Measurements from ENCODE around the gene SLC17A1. TPM values are rescaled to one million over a fixed set of nuclear protein-coding genes. Genes with fewer than 3 reads are reported as not detected.

The SLC17A1 gene
- total RNA-seq, 2 donors from 2014 or later: not detected

DNA sequence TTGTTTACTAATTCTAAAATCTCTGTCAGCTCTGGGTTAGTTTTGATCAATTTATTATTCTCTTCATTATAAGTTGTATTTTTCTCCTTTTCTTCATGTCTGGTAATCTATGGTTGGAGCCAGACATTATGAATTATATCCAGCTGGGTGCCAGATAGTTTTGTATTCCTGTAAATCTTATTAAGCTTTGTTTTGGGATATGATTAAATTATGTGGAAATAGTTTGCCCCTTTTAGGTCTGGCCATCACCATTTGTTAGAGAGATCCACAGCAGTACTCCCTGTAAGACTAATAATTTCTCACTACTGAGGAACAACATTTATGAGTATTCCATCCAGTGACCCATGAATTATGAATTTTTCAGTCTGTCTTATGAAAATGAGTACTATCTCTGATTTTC lies 20.9 kb upstream of the SLC17A1 start:
- Mint-ChIP-seq H3K9me3 (no peaks in the 10 kb centered on the region), H3K27ac (no peak overlapping the region), H3K4me3 (no peak overlapping the region), H3K36me3 (no peaks in the 10 kb centered on the region), H3K4me1 (ENCODE audit: low read depth in 2 of 2) (peaks cover 3 to 6% of the 10 kb centered on the region in 2 donors), H3K27me3 (peaks cover under 1 to 9% of the 10 kb centered on the region in 2 donors)
- DNase-seq (ENCODE audit: low spot score) (no peak), ATAC-seq (no peak)

DNA sequence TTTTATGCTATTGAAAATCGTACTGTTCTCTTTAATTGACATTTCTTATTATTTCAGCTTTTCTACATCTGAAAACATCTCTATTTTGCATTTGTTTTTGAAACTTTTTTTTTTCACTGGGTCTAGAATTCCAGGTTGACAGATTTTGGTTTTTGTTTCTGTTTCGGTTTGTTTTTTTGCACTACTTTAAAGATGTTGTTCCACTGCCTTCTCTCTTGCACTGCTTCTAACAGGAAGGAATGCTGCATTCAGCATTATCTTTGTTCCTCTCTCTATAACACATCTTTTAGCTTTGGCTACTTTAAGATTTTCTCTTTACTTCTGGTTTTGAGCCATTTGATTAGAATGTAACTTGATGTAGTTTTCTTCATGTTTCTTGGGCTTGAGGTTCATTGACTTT lies 20.1 kb upstream of the SLC17A1 start:
- peaks cover 3 to 6% of the 10 kb centered on the region in 2 donors for H3K4me1 Mint-ChIP-seq (ENCODE audit: low read depth in 2 of 2)
- no peak overlapping the region for H3K4me3 Mint-ChIP-seq
- no peaks in the 10 kb centered on the region for H3K9me3 Mint-ChIP-seq
- H3K27ac Mint-ChIP-seq: no peak overlapping the region
- H3K27me3 Mint-ChIP-seq: peaks cover 4 to 12% of the 10 kb centered on the region in 2 donors
- no peak for ATAC-seq
- no peaks in the 10 kb centered on the region for H3K36me3 Mint-ChIP-seq
- DNase-seq (ENCODE audit: low spot score): no peak

- H3K4me3 Mint-ChIP-seq: no peak overlapping the region
- no peak overlapping the region for H3K27ac Mint-ChIP-seq
- H3K4me1 Mint-ChIP-seq (ENCODE audit: low read depth in 2 of 2): no peaks in the 10 kb centered on the region
- H3K27me3 Mint-ChIP-seq: peaks cover 16 to 19% of the 10 kb centered on the region in 2 donors
- no peak for ATAC-seq
- H3K36me3 Mint-ChIP-seq: no peaks in the 10 kb centered on the region
- H3K9me3 Mint-ChIP-seq: no peaks in the 10 kb centered on the region
- no peak for DNase-seq (ENCODE audit: low spot score)
Observed at GRCh38 chr6:25844518-25844917, 12.7 kb upstream of the SLC17A1 start.

GRCh38 chr6:25842526-25842925 lies 10.7 kb upstream of the SLC17A1 start:
- Mint-ChIP-seq H3K4me1 (ENCODE audit: low read depth in 2 of 2) (no peaks in the 10 kb centered on the region), H3K9me3 (no peaks in the 10 kb centered on the region), H3K27me3 (peaks cover 15 to 19% of the 10 kb centered on the region in 2 donors), H3K36me3 (no peaks in the 10 kb centered on the region), H3K27ac (no peak overlapping the region), H3K4me3 (no peak overlapping the region)
- DNase-seq (ENCODE audit: low spot score) (no peak), ATAC-seq (peak in 1 of 2 donors; percentile 52)

DNA sequence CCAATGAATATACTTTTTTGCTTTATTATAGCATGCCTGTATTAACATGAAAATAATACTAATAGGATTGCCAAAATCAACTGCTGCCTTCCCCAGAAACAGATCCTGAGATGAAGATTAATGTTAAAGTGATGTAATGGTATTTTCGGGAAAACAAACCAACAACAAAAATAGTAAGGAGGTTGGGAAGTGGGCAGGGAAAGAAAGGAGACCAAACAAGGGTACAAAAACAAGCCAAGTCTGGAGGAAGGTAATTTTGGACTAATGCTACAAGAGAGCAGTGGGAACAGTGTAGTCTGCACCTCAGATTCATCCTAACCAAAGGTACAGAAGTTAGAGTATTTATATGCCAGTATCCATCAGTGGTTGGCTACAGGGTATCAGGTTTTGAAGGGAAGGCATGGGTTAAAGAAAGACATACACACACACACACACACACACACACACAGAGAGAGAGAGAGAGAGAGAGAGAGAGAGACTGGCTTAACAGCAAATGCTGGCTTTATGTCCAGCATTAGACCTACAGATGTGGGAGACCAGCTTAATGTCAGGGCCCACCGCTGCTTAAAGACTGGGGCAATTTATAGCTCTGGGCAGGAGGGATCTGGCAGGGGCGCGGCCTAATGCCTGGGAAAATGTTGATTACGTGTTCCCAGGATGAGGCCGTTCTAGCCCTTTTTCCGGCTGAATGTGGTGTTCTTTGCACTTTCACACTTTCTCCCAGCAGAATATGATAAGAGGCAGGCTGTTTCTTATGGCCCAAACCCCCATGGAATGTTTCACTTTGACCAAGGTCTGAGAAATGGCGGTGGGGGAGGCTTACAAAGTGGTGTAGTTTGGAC lies 3.8 kb upstream of the SLC17A1 start:
- ATAC-seq: no peak
- no peaks in the 10 kb centered on the region for H3K9me3 Mint-ChIP-seq
- H3K27me3 Mint-ChIP-seq: peaks cover 18 to 27% of the 10 kb centered on the region in 2 donors
- H3K36me3 Mint-ChIP-seq: no peaks in the 10 kb centered on the region
- no peak overlapping the region for H3K27ac Mint-ChIP-seq
- DNase-seq (ENCODE audit: low spot score): no peak
- no peaks in the 10 kb centered on the region for H3K4me1 Mint-ChIP-seq (ENCODE audit: low read depth in 2 of 2)
- H3K4me3 Mint-ChIP-seq: no peak overlapping the region

DNA sequence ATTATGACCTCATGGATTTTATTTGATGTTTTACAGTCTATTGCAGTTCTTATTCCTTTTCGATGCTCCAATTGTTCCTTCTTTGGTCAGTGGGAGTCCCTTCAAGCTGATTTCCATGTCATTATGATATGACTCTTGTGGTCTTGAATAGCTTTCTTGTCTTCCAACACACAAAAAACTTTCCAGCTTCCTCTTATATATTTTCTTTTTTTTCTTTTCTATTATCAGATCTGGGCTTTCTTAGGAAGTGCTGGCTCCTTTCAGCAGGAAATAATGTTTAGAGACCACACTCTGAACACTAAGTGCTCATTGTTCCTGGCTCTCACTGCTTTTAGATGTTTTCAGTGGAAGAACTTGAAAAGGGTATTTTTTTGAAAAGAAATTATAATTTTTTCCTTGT lies 3.1 kb upstream of the SLC17A1 start:
- Mint-ChIP-seq H3K4me1 (ENCODE audit: low read depth in 2 of 2) (no peaks in the 10 kb centered on the region), H3K27ac (no peak overlapping the region), H3K36me3 (no peaks in the 10 kb centered on the region), H3K4me3 (no peak overlapping the region), H3K9me3 (no peaks in the 10 kb centered on the region), H3K27me3 (peaks cover 17 to 20% of the 10 kb centered on the region in 2 donors)
- DNase-seq (ENCODE audit: low spot score) (no peak), ATAC-seq (no peak)

DNA sequence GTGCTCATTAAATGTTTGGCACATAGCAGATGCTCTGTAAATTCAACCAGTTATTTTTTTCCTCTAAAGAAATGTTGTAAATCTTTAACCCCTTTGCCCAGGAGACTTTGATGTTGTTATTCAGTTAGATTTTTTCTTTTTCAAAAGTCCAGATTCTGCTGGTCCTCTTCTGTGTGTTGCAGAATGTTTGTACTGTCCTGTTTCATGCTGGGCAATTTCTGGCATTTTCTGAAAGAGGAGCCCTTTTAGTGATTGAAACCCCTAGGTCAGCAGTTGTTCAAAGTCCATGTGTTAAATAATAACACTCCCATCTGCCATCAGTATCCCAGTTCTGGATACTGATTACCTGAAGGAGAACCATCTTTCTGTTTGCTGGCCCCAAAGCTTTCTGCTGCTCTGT lies 1.3 kb upstream of the SLC17A1 start:
- H3K9me3 Mint-ChIP-seq: no peaks in the 10 kb centered on the region
- H3K36me3 Mint-ChIP-seq: no peaks in the 10 kb centered on the region
- H3K27ac Mint-ChIP-seq: no peak overlapping the region
- H3K4me3 Mint-ChIP-seq: no peak overlapping the region
- DNase-seq (ENCODE audit: low spot score) (no peak), ATAC-seq (no peak)
- no peaks in the 10 kb centered on the region for H3K4me1 Mint-ChIP-seq (ENCODE audit: low read depth in 2 of 2)
- peaks cover 17% of the 10 kb centered on the region in 2 donors for H3K27me3 Mint-ChIP-seq

DNA sequence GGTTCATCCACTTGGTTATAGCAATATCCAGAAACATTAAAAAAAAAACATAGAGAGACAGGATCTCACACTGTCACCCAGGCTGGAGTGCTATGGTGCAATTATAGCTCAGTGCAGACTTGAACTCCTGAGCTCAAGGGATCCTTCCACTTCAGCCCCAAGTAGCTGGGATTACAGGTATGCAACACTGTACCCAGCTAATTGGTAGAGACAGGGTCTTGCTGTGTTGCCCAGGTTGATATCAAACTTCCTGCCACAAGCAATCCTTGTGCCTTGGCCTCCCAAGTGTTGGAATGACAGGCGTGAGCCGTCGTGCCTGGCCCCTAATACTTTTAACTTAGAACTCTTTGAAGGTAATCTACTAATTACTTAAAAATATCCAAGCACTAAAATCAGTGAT lies 818 bp upstream of the SLC17A1 start:
- no peaks in the 10 kb centered on the region for H3K4me1 Mint-ChIP-seq (ENCODE audit: low read depth in 2 of 2)
- ATAC-seq (no peak), DNase-seq (ENCODE audit: low spot score) (no peak)
- H3K9me3 Mint-ChIP-seq: no peaks in the 10 kb centered on the region
- no peak overlapping the region for H3K27ac Mint-ChIP-seq
- H3K4me3 Mint-ChIP-seq: no peak overlapping the region
- peaks cover 19 to 21% of the 10 kb centered on the region in 2 donors for H3K27me3 Mint-ChIP-seq
- H3K36me3 Mint-ChIP-seq: no peaks in the 10 kb centered on the region

DNA sequence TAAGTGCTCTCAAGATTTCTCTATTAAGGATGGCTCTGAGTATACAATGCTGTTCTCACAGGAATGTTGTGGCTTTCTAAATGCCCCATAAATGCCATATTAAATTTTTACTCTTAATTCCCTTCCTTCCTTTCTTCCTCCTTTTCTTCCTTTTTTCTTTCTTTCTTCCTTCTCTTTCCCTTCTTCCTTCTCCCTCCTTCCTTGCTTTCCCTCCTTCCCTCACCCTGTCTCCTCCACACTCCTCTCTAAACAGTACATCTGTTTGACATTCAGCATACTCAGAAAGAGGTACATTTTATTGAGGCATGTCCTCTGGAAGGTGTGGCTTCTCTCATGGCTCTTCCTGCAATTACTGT lies 433 bp upstream of the SLC17A1 start:
- no peak overlapping the region for H3K27ac Mint-ChIP-seq
- H3K9me3 Mint-ChIP-seq: no peaks in the 10 kb centered on the region
- no peak overlapping the region for H3K4me3 Mint-ChIP-seq
- H3K36me3 Mint-ChIP-seq: no peaks in the 10 kb centered on the region
- H3K4me1 Mint-ChIP-seq (ENCODE audit: low read depth in 2 of 2): no peaks in the 10 kb centered on the region
- ATAC-seq: no peak
- DNase-seq (ENCODE audit: low spot score): no peak
- peaks cover 22 to 24% of the 10 kb centered on the region in 2 donors for H3K27me3 Mint-ChIP-seq

- H3K27me3 Mint-ChIP-seq: peaks cover 29 to 34% of the 10 kb centered on the region in 2 donors
- no peaks in the 10 kb centered on the region for H3K9me3 Mint-ChIP-seq
Observed at GRCh38 chr6:25830458-25830857, 1.4 kb downstream of the SLC17A1 start.

GRCh38 chr6:25829375-25829774 lies 2.5 kb downstream of the SLC17A1 start:
- no peak overlapping the region for H3K4me3 Mint-ChIP-seq
- no peak for DNase-seq (ENCODE audit: low spot score)
- H3K27ac Mint-ChIP-seq: no peak overlapping the region
- H3K9me3 Mint-ChIP-seq: no peaks in the 10 kb centered on the region
- peaks cover 11% of the 10 kb centered on the region for H3K36me3 Mint-ChIP-seq
- ATAC-seq: peak; percentile 32 to 84
- H3K27me3 Mint-ChIP-seq: peaks cover 31 to 37% of the 10 kb centered on the region in 2 donors
- H3K4me1 Mint-ChIP-seq (ENCODE audit: low read depth in 2 of 2): no peaks in the 10 kb centered on the region

More at GRCh38 chr6:25830458-25830857, 1.4 kb downstream of the SLC17A1 start:
- DNase-seq (ENCODE audit: low spot score): no peak
- no peak overlapping the region for H3K4me3 Mint-ChIP-seq
- H3K27ac Mint-ChIP-seq: no peak overlapping the region
- no peaks in the 10 kb centered on the region for H3K4me1 Mint-ChIP-seq (ENCODE audit: low read depth in 2 of 2)
- H3K36me3 Mint-ChIP-seq: peaks cover 9% of the 10 kb centered on the region
- no peak for ATAC-seq

- no peaks in the 10 kb centered on the region for H3K4me1 Mint-ChIP-seq (ENCODE audit: low read depth in 2 of 2)
- H3K36me3 Mint-ChIP-seq: peaks cover 11% of the 10 kb centered on the region
- peaks cover 2% of the 10 kb centered on the region for H3K9me3 Mint-ChIP-seq
- no peak overlapping the region for H3K4me3 Mint-ChIP-seq
- DNase-seq (ENCODE audit: low spot score) (no peak), ATAC-seq (peak in 1 of 2 donors; percentile 44)
- H3K27ac Mint-ChIP-seq: no peak overlapping the region
- peaks cover 36 to 38% of the 10 kb centered on the region in 2 donors for H3K27me3 Mint-ChIP-seq
Observed at GRCh38 chr6:25821341-25821740, 10.5 kb downstream of the SLC17A1 start.

DNA sequence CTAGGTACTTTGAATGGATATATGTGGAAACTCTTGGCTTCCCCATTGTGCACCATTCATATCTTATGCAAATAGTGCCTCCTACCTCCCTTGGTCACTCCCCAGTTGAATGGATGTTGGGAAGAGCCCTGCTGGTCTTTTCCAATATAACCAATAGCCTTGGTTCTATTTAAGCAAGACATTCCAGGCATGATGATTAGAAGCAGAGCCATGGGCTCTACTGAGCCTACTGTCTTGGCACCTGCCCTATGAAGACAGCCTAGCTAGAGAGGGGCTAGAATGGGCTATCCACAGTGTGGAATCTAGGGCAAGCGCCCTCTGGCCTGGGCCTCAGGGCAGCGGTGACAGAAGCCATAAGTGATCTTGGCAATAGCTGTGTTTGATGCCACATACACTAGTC lies 15.6 kb downstream of the SLC17A1 start:
- no peak overlapping the region for H3K4me3 Mint-ChIP-seq
- DNase-seq (ENCODE audit: low spot score) (no peak), ATAC-seq (no peak)
- no peak overlapping the region for H3K27ac Mint-ChIP-seq
- no peaks in the 10 kb centered on the region for H3K4me1 Mint-ChIP-seq (ENCODE audit: low read depth in 2 of 2)
- H3K36me3 Mint-ChIP-seq: no peaks in the 10 kb centered on the region
- H3K27me3 Mint-ChIP-seq: peaks cover 42 to 44% of the 10 kb centered on the region in 2 donors
- H3K9me3 Mint-ChIP-seq: peaks cover 3% of the 10 kb centered on the region

DNA sequence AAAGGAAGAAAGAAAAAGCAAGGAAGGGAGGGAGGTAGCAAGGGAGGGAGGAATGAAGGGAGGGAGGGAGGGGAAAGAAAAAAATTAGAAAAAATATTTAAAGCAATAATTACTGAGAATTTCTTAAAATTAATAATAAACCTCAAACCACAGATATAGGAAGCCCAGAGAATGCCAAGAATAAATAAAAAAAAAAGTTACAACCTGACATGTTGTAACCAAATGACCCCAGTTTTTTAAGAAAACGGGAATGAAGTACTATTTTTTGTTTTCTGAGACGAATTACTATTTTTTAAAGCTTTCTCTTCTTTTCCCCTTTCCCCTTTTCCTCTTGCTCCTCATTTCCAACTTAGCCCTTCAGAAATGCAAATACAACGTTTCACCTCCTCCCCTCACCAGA lies 16.7 kb downstream of the SLC17A1 start:
- ATAC-seq: no peak
- no peak overlapping the region for H3K4me3 Mint-ChIP-seq

More for the DNA sequence above, 16.7 kb downstream of the SLC17A1 start:
- DNase-seq (ENCODE audit: low spot score): no peak
- Mint-ChIP-seq H3K36me3 (no peaks in the 10 kb centered on the region), H3K27me3 (peaks cover 44 to 45% of the 10 kb centered on the region in 2 donors), H3K9me3 (peaks cover 3% of the 10 kb centered on the region), H3K4me1 (ENCODE audit: low read depth in 2 of 2) (no peaks in the 10 kb centered on the region), H3K27ac (no peak overlapping the region)
